Right lobe of liver (tissue), 4 donors: ENCODE measurements around the gene PCGF5.

Experiments
- POLR2A ChIP-seq: fragments of 450-650 bp; IDR thresholded peaks from one replicate; pipeline ENCODE4 v1.6.1; 2017; ENCODE audit warnings: antibody characterized with exemption, mild to moderate bottlenecking
- TF ChIP-seq, protein P1 (sequence below), 4 donors: fragments of 200-600 bp in 3 of 4; fragments of 450-650 bp in 1 of 4; IDR thresholded peaks; one replicate each; pipeline versions ENCODE4 v1.5.1 to v1.8.0; 2016 to 2022; ENCODE audit warnings: antibody characterized with exemption in 4 of 4, mild to moderate bottlenecking in 2 of 4
- donor health status: DM: no; HTN: no; CAD: no.
- donor health status: DM: no; HTN: no; CAD: no.
- donor health status: DM: no; HTN: yes; CAD: no.

DNA sequence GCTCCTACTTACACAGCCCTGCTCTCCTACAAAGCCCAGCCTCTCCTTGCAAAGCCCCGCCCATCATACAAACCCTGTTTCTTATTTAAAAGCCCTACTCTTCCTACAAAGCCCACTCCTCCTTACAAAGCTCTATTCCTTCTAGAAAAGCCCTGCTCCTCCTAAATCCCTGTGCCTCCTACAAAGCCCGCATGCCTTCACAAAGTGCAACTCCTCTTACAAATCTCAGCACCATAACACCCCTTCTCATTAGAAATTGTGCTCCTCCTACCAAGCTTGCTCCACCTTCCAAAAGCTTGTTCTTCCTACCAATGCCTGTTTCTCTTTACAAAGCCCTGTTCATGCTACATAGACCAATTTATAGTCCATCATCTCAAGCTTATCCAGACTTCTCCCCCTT, 66.1 kb downstream of the PCGF5 start:
- TF ChIP-seq, protein P1, sequence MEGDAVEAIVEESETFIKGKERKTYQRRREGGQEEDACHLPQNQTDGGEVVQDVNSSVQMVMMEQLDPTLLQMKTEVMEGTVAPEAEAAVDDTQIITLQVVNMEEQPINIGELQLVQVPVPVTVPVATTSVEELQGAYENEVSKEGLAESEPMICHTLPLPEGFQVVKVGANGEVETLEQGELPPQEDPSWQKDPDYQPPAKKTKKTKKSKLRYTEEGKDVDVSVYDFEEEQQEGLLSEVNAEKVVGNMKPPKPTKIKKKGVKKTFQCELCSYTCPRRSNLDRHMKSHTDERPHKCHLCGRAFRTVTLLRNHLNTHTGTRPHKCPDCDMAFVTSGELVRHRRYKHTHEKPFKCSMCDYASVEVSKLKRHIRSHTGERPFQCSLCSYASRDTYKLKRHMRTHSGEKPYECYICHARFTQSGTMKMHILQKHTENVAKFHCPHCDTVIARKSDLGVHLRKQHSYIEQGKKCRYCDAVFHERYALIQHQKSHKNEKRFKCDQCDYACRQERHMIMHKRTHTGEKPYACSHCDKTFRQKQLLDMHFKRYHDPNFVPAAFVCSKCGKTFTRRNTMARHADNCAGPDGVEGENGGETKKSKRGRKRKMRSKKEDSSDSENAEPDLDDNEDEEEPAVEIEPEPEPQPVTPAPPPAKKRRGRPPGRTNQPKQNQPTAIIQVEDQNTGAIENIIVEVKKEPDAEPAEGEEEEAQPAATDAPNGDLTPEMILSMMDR (IDR thresholded peaks at IDR 0.05): no peak
- no peak for TF ChIP-seq POLR2A
